HepG2 (cell line): ENCODE measurements around the gene MAP2K5. TPM values are rescaled to one million over a fixed set of nuclear protein-coding genes. Genes with fewer than 3 reads are reported as not detected.

ENCODE experiments used
- BHLHE40 ChIP-seq: IDR thresholded peaks from 2 replicates; pipeline ENCODE4 v1.6.1; 2011; ENCODE audit warnings: low read length, improper control_type of control experiment
- CBX1 ChIP-seq: IDR thresholded peaks from one replicate; pipeline ENCODE4 v1.6.1; 2016; ENCODE audit warnings: antibody characterized with exemption, low read depth
- CEBPG ChIP-seq: IDR thresholded peaks from 2 replicates; pipeline ENCODE4 v1.6.1; 2016
- EHMT2 ChIP-seq: fragments of 200-600 bp; sonication (generic); IDR thresholded peaks from 2 replicates; pipeline ENCODE4 v1.7.0; 2017; ENCODE audit warnings: antibody characterized with exemption, low read depth, low read length, borderline replicate concordance
- HMGA1 ChIP-seq: sonication (generic); formaldehyde crosslinking; conservative IDR thresholded peaks from 2 replicates; pipeline ENCODE4 v1.4.0; 2020; ENCODE audit warnings: missing genetic modification reagents
- MEIS2 ChIP-seq: sonication (generic); formaldehyde crosslinking; IDR thresholded peaks from 2 replicates; pipeline ENCODE4 v1.9.0; 2021; ENCODE audit warnings: mild to moderate bottlenecking, missing genetic modification reagents
- MYC ChIP-seq: sonication (generic); formaldehyde crosslinking; IDR thresholded peaks from 2 replicates; pipeline ENCODE4 v1.9.0; 2021; ENCODE audit warnings: missing genetic modification reagents, borderline replicate concordance
- NFKBIZ ChIP-seq: IDR thresholded peaks from 2 replicates; pipeline ENCODE4 v1.6.1; 2018; ENCODE audit warnings: missing genetic modification reagents, missing compliant biosample characterization
- SAP130 ChIP-seq: IDR thresholded peaks from 2 replicates; pipeline ENCODE4 v1.6.1; 2016; ENCODE audit warnings: low read depth
- SMARCE1 ChIP-seq: fragments of 450-650 bp; IDR thresholded peaks from 2 replicates; pipeline ENCODE4 v1.6.1; 2017; ENCODE audit warnings: borderline replicate concordance
- SNAPC2 ChIP-seq: sonication (generic); formaldehyde crosslinking; IDR thresholded peaks from 2 replicates; pipeline ENCODE4 v1.8.1; 2022; ENCODE audit warnings: mild to moderate bottlenecking, missing genetic modification reagents
- TCF7L2 ChIP-seq: IDR thresholded peaks from 2 replicates; pipeline ENCODE4 v1.6.1; 2011; ENCODE audit warnings: mild to moderate bottlenecking, low read depth, low read length, moderate library complexity
- ZFP82 ChIP-seq: sonication (generic); formaldehyde crosslinking; IDR thresholded peaks from 2 replicates; pipeline ENCODE4 v1.5.1; 2020; ENCODE audit warnings: mild to moderate bottlenecking, missing genetic modification reagents, borderline replicate concordance
- ZNF781 ChIP-seq: sonication (generic); formaldehyde crosslinking; IDR thresholded peaks from 2 replicates; pipeline ENCODE4 v1.5.1; 2020; ENCODE audit warnings: borderline replicate concordance, mild to moderate bottlenecking, missing genetic modification reagents; ENCODE audit errors: not compliant biosample characterization
- polyA plus RNA-seq, 8 experiments: library from polyadenylated mRNA; depleted of rRNA in 3 of 8; stranded (reverse) in 7 of 8; unstranded in 1 of 8; fragments of >200 nt; fragmentation: Illumina TruSeq in 4 of 8; extraction: Trizol in 4 of 8; gene quantifications; 2 replicates each; pipeline versions ENCODE4 v1.2.1 to v1.2.3, GENCODE V29; 2011 to 2016; ENCODE audit warnings: low read depth in 4 of 8, missing spikeins in 1 of 8, mixed read lengths in 1 of 8; ENCODE audit not compliant: insufficient read depth in 1 of 8
- total RNA-seq, 5 experiments: library from RNA; depleted of rRNA; stranded (reverse); fragments of >200 nt; fragmentation: Illumina TruSeq; extraction: Trizol; gene quantifications; 2 replicates each; pipeline ENCODE4 v1.2.3, GENCODE V29; 2016; ENCODE audit warnings: low read depth in 1 of 5
- TF ChIP-seq, protein P1 (sequence below): sonication (generic); formaldehyde crosslinking; IDR thresholded peaks from 2 replicates; pipeline ENCODE4 v1.4.0; 2020; ENCODE audit warnings: missing genetic modification reagents
- TF ChIP-seq, protein P2 (sequence below), 2 experiments: fragments of 450-650 bp in 1 of 2; sonication (generic) in 1 of 2; formaldehyde crosslinking in 1 of 2; IDR thresholded peaks; 2 replicates each; pipeline versions ENCODE4 v1.6.1 to v1.8.0; 2016 to 2022; ENCODE audit warnings: antibody characterized with exemption in 1 of 2, mild to moderate bottlenecking in 1 of 2, missing genetic modification reagents in 1 of 2

Gene MAP2K5
- total and polyA plus RNA-seq, 2 of the 13 experiments (the other 11 are each of a cell fraction or from before 2014, with no cell fraction given), result 4.0 to 4.3 TPM

DNA sequence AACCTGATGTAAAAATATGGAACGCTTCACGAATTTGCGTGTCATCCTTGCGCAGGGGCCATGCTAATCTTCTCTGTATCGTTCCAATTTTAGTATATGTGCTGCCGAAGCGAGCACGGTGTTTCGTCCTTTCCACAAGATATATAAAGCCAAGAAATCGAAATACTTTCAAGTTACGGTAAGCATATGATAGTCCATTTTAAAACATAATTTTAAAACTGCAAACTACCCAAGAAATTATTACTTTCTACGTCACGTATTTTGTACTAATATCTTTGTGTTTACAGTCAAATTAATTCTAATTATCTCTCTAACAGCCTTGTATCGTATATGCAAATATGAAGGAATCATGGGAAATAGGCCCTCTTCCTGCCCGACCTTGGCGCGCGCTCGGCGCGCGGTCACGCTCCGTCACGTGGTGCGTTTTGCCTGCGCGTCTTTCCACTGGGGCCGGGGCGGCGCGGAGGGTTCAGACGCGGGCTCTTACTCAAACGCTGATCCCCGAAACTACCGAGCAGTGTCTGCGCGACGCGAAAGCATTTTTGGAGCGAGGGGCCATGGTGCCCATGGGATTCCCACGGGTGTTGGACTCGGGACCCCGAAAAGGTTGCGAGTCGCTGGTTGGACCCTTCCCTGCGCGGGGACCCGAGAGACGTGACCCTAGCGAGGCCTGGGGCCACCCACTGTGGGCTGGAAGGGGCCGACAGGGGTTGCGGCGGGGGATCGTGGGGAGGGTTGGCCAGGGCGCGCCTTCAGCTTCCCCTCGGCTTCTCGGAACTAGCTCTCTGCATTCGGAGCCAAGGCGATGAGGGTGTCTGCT lies 297.6 kb downstream of the MAP2K5 start, which contains the start of gene RNU6-1 (continued):
- TF ChIP-seq MEIS2 (no peak), SMARCE1 (no peak), CEBPG (CRISPR knock-in tag) (0 out of 2 replicates have a peak, but pooled peaks have one; percentile 4), EHMT2 (no peak), MYC (CRISPR knock-in tag) (peak; percentile 79), HMGA1 (no peak), SAP130 (peak; percentile 63), SNAPC2 (CRISPR knock-in tag) (peak; percentile 100), ZFP82 (CRISPR knock-in tag) (no peak), NFKBIZ (CRISPR knock-in tag) (no peak), BHLHE40 (peak; percentile 29; the same call in 1 of the 2 replicates), TCF7L2 (no peak), ZNF781 (CRISPR knock-in tag) (no peak), CBX1 (peak; percentile 38)
- TF ChIP-seq, protein P1, sequence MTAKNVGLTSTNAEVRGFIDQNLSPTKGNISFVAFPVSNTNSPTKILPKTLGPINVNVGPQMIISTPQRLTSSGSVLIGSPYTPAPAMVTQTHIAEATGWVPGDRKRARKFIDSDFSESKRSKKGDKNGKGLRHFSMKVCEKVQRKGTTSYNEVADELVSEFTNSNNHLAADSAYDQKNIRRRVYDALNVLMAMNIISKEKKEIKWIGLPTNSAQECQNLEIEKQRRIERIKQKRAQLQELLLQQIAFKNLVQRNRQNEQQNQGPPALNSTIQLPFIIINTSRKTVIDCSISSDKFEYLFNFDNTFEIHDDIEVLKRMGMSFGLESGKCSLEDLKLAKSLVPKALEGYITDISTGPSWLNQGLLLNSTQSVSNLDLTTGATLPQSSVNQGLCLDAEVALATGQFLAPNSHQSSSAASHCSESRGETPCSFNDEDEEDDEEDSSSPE, result peak; percentile 83
- TF ChIP-seq, protein P2, sequence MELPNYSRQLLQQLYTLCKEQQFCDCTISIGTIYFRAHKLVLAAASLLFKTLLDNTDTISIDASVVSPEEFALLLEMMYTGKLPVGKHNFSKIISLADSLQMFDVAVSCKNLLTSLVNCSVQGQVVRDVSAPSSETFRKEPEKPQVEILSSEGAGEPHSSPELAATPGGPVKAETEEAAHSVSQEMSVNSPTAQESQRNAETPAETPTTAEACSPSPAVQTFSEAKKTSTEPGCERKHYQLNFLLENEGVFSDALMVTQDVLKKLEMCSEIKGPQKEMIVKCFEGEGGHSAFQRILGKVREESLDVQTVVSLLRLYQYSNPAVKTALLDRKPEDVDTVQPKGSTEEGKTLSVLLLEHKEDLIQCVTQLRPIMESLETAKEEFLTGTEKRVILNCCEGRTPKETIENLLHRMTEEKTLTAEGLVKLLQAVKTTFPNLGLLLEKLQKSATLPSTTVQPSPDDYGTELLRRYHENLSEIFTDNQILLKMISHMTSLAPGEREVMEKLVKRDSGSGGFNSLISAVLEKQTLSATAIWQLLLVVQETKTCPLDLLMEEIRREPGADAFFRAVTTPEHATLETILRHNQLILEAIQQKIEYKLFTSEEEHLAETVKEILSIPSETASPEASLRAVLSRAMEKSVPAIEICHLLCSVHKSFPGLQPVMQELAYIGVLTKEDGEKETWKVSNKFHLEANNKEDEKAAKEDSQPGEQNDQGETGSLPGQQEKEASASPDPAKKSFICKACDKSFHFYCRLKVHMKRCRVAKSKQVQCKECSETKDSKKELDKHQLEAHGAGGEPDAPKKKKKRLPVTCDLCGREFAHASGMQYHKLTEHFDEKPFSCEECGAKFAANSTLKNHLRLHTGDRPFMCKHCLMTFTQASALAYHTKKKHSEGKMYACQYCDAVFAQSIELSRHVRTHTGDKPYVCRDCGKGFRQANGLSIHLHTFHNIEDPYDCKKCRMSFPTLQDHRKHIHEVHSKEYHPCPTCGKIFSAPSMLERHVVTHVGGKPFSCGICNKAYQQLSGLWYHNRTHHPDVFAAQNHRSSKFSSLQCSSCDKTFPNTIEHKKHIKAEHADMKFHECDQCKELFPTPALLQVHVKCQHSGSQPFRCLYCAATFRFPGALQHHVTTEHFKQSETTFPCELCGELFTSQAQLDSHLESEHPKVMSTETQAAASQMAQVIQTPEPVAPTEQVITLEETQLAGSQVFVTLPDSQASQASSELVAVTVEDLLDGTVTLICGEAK (IDR thresholded peaks at IDR 0.05), result no peak
- TF ChIP-seq, protein P2 (CRISPR knock-in tag; IDR thresholded peaks at IDR 0.05), result peak; percentile 55; the same call in 1 of the 2 replicates
